Kidney (tissue), 14 donors: ENCODE measurements around the gene TCP11. TPM values are rescaled to one million over a fixed set of nuclear protein-coding genes. Genes with fewer than 3 reads are reported as not detected.
A peak's percentile ranks its signal among the peaks of the same experiment; 100 is the strongest.

Experiments used
- DNase-seq, 5 donors: peaks; one replicate each; pipeline ENCODE4 v3.0.0-alpha.2; 2013 to 2020
- FAIRE-seq: peaks from 2 replicates; lab custom pipeline; 2012; peaks lifted over from hg19 to GRCh38; lab: Jason Lieb, UNC
- H3K27ac ChIP-seq, 2 donors: one replicate each; pipeline ENCODE4 v1.7.0; 2013; ENCODE audit warnings: low read depth in 2 of 2, low read length in 2 of 2, inconsistent platforms in 1 of 2
- H3K27me3 ChIP-seq: one replicate; pipeline ENCODE4 v1.7.1; 2013; ENCODE audit warnings: low read length, inconsistent platforms; ENCODE audit not compliant: control insufficient read depth, insufficient read depth
- H3K36me3 ChIP-seq, 3 donors: one replicate each; pipeline versions ENCODE4 v1.7.0 to v1.7.1; 2013; ENCODE audit warnings: low read length in 3 of 3, control low read depth in 1 of 3, inconsistent platforms in 1 of 3; ENCODE audit not compliant: insufficient read depth in 3 of 3, control insufficient read depth in 2 of 3
- H3K4me1 ChIP-seq, 3 donors: one replicate each; pipeline versions ENCODE4 v1.7.0 to v1.7.1; 2013; ENCODE audit warnings: low read length in 3 of 3, inconsistent platforms in 1 of 3, low read depth in 1 of 3; ENCODE audit not compliant: control insufficient read depth in 2 of 3, insufficient read depth in 2 of 3
- H3K4me3 ChIP-seq, 3 donors: one replicate each; pipeline versions ENCODE4 v1.7.0 to v1.8.1; 2013; ENCODE audit warnings: low read length in 3 of 3, control low read depth in 1 of 3, inconsistent platforms in 1 of 3
- H3K9ac ChIP-seq, 3 donors: one replicate each; pipeline versions ENCODE4 v1.7.0 to v1.7.1; 2013; ENCODE audit warnings: low read length in 3 of 3, control low read depth in 1 of 3, inconsistent platforms in 1 of 3
- H3K9me3 ChIP-seq, 3 donors: one replicate each; pipeline versions ENCODE4 v1.7.0 to v1.7.1; 2013; ENCODE audit warnings: low read length in 3 of 3, control low read depth in 1 of 3, inconsistent platforms in 1 of 3; ENCODE audit not compliant: control insufficient read depth in 2 of 3, insufficient read depth in 1 of 3
- intact Hi-C: fragments of 100-400 bp; cut with DNase I; formaldehyde crosslinking; loops from one replicate; pipeline ENCODE4 v1.11.1; 2022
- polyA plus RNA-seq: library from polyadenylated mRNA; stranded (reverse); fragments of 350-450 nt; fragmentation: Illumina TruSeq; extraction: RNeasy Lipid Tissue Mini Kit (QIAGEN cat#74804); gene quantifications from one replicate; pipeline ENCODE4 v1.2.3, GENCODE V29; 2014; ENCODE audit warnings: low read depth, low replicate concordance; ENCODE audit not compliant: insufficient read depth
- total RNA-seq: library from RNA; stranded (reverse); fragmentation: NEBNext Ultra II Directional; extraction: Animal tissue kit (Norgen Biotek cat#: 25700); gene quantifications from one replicate; pipeline ENCODE4 v1.2.1, GENCODE V29; 2021
- TF ChIP-seq, protein P1 (sequence below): IDR thresholded peaks from 3 replicates; pipeline ENCODE4 v1.5.1; 2012; ENCODE audit warnings: mild to moderate bottlenecking, moderate library complexity, borderline replicate concordance; ENCODE audit not compliant: insufficient read depth; ENCODE audit errors: extremely low read depth
- donor health status: control.
- donor health status: control.
- donor health status: control.
- donor health status: control.
- donor health status: control.
- donor health status: DM: yes; HTN: yes; CAD: no.
- donor health status: Normal renal cell carcinoma (clear cell type).

Gene TCP11
- total and polyA plus RNA-seq, 2 donors from 2014 or later: 0.41 to 0.50 TPM

DNA sequence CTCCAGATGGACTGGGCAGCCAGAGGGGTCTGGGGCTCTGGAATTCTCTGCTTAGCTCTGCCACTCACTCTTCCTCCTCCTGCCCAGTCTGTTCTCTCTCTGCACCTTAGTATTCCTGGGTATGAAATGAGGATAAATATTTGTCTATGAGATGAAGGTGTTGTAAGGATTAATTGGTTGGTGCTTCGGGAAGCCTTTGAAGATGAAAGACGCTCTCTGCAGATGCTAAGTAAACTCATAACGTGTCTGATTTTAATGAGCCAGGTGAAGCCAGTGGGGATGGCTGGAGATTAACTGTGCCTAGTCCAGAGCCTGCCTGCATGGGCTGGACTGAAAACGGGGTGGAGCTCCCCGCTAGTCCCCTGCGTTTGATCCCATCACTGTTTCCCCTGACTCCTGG, 23.1 kb upstream of the TCP11 start:
- TF ChIP-seq, protein P1, sequence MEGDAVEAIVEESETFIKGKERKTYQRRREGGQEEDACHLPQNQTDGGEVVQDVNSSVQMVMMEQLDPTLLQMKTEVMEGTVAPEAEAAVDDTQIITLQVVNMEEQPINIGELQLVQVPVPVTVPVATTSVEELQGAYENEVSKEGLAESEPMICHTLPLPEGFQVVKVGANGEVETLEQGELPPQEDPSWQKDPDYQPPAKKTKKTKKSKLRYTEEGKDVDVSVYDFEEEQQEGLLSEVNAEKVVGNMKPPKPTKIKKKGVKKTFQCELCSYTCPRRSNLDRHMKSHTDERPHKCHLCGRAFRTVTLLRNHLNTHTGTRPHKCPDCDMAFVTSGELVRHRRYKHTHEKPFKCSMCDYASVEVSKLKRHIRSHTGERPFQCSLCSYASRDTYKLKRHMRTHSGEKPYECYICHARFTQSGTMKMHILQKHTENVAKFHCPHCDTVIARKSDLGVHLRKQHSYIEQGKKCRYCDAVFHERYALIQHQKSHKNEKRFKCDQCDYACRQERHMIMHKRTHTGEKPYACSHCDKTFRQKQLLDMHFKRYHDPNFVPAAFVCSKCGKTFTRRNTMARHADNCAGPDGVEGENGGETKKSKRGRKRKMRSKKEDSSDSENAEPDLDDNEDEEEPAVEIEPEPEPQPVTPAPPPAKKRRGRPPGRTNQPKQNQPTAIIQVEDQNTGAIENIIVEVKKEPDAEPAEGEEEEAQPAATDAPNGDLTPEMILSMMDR: no peak
- Histone ChIP-seq H3K27ac (no peak overlapping the region), H3K4me3 (no peak overlapping the region), H3K9ac (no peak overlapping the region), H3K9me3 (no peaks in the 10 kb centered on the region), H3K27me3 (no peaks in the 10 kb centered on the region), H3K4me1 (peaks cover 9 to 31% (median 10%) of the 10 kb centered on the region in 3 donors), H3K36me3 (no peaks in the 10 kb centered on the region)
- FAIRE-seq: no peak
- intact Hi-C loops: no loop called here
- DNase-seq: peak in 1 of 5 donors; percentile 7

DNA sequence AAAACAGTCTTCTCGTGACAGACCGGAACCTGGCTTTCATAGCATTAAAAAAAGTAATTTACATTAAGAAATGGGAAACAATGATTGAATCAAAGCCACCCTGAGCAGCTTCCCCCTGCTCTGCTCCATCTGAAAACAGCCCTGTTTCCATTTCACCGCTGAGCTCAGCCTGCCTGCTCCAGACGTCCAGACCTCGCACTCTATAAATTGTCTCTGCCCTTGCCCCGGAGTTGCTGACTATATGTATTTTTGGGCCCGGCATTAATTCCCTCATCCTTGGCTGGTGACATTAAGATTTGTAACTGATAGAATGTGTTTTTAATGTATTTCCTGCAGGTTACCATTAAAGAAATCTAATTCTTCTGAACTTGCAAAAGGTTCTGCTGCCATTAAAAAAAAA, 22.7 kb upstream of the TCP11 start:
- Histone ChIP-seq H3K4me1 (peaks cover 9 to 31% (median 9%) of the 10 kb centered on the region in 3 donors), H3K9ac (no peak overlapping the region), H3K4me3 (no peak overlapping the region), H3K9me3 (no peaks in the 10 kb centered on the region), H3K27ac (no peak overlapping the region), H3K36me3 (no peaks in the 10 kb centered on the region), H3K27me3 (no peaks in the 10 kb centered on the region)
- no peak for FAIRE-seq
- TF ChIP-seq, protein P1: no peak
- intact Hi-C loops: no loop called here
- peak in 1 of 5 donors; percentile 8 for DNase-seq

DNA sequence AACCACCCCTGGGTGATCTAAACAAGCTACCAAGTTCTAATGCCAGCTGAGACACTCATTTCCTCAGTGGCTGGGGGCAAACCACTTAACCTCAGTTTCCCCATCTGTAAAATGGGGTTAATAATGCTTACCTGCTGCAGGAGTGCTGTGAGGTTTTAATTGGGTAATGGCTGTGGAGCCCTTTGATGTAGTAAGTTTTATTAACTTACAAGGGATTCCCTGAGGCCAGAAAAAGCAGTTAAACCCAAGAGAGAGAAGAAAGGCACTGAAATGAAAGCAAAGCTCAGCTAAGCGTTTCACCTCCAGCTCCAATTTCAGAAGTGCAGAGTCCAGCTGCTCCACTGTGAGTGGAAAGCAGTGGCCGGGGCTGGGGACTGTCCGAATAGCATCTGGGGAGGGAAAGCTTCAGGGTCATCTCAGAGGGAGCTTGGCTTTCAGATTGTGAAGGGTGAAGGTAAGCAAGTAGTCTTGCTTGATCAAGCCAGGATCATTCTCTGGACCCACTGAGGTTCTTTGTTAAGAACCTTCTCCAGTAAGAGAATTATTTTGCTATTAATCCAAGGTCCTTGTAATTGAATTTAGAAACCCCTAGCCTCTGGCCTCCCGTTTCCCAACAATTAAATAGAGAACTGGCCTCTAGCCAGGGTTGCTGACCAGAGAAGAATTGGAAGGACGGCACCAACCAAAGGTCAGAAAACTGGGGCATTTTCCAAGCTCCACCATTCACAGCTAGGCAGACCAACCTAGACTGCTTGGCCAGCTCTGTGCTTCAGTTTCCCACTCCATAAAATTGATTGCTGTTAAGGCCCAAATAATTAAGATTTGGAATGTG, 20.9 kb upstream of the TCP11 start:
- H3K27ac ChIP-seq: peak overlapping the region in 1 of 2 donors; percentile 32
- H3K4me3 ChIP-seq: no peak overlapping the region
- H3K4me1 ChIP-seq: peaks cover 7 to 31% (median 9%) of the 10 kb centered on the region in 3 donors
- TF ChIP-seq, protein P1: no peak
- H3K36me3 ChIP-seq: no peaks in the 10 kb centered on the region
- intact Hi-C loops: no loop called here
- DNase-seq (peak in 4 of 5 donors; percentile 78 to 94 (median 88)), FAIRE-seq (no peak)
- no peaks in the 10 kb centered on the region for H3K9me3 ChIP-seq
- no peak overlapping the region for H3K9ac ChIP-seq
- no peaks in the 10 kb centered on the region for H3K27me3 ChIP-seq
